Sigmoid colon (tissue), 7 donors: ENCODE measurements around the gene MSI1. TPM values are rescaled to one million over a fixed set of nuclear protein-coding genes. Genes with fewer than 3 reads are reported as not detected.

Source experiments
- DNase-seq: peaks from one replicate; pipeline ENCODE4 v3.0.0-alpha.2; 2019
- H3K27ac ChIP-seq, 4 donors: fragments of 200-600 bp; sonication (generic); one replicate each; pipeline ENCODE4 v1.5.1; 2016 to 2019; ENCODE audit warnings: mild to moderate bottlenecking in 1 of 4
- H3K27me3 ChIP-seq, 3 donors: fragments of 200-600 bp; sonication (generic); one replicate each; pipeline ENCODE4 v1.5.1; 2019; ENCODE audit warnings: mild to moderate bottlenecking in 1 of 3
- H3K36me3 ChIP-seq, 4 donors: fragments of 200-600 bp; sonication (generic); one replicate each; pipeline ENCODE4 v1.5.1; 2016 to 2019
- H3K4me1 ChIP-seq, 4 donors: fragments of 200-600 bp; sonication (generic); one replicate each; pipeline ENCODE4 v1.5.1; 2017 to 2019
- H3K4me3 ChIP-seq, 4 donors: fragments of 200-600 bp; sonication (generic); one replicate each; pipeline ENCODE4 v1.5.1; 2017 to 2019; ENCODE audit warnings: mild to moderate bottlenecking in 2 of 4, moderate library complexity in 1 of 4
- H3K9me3 ChIP-seq, 4 donors: fragments of 200-600 bp in 3 of 4; sonication (generic) in 3 of 4; one replicate each; pipeline versions ENCODE4 v1.5.1 to v1.6.1; 2013 to 2019
- EP300 ChIP-seq, 4 donors: sonication (generic); formaldehyde crosslinking; IDR thresholded peaks; one replicate each; pipeline ENCODE4 v1.6.1; 2017; ENCODE audit warnings: antibody characterized with exemption in 4 of 4
- POLR2A ChIP-seq, 2 donors: fragments of 450-650 bp; IDR thresholded peaks; one replicate each; pipeline ENCODE4 v1.6.1; 2016; ENCODE audit warnings: antibody characterized with exemption in 2 of 2, mild to moderate bottlenecking in 2 of 2, moderate library complexity in 2 of 2
- POLR2AphosphoS5 ChIP-seq, 4 donors: sonication (generic); formaldehyde crosslinking; IDR thresholded peaks; one replicate each; pipeline ENCODE4 v1.6.1; 2017; ENCODE audit warnings: antibody characterized with exemption in 4 of 4
- WGBS, 2 donors: extraction: QIAGEN DNeasy Blood & Tissue Kit; methylation state at CpG; one replicate each; pipeline ENCODE4 v1.1.7; 2013; 5-methylcytosine and 5-hydroxymethylcytosine counted together
- intact Hi-C: fragments of 100-400 bp; cut with DNase I; formaldehyde crosslinking; loops from one replicate; pipeline ENCODE4 v1.15.1; 2023
- polyA plus RNA-seq, 3 donors: library from polyadenylated mRNA; stranded (reverse); fragments of 200-250 nt; gene quantifications; one replicate each; pipeline ENCODE4 v1.2.3, GENCODE V29; 2013
- total RNA-seq, 4 donors: library from RNA; depleted of rRNA; stranded (reverse); fragments of >200 nt; gene quantifications; one replicate each; pipeline ENCODE4 v1.1.0, GENCODE V29; 2016
- TF ChIP-seq, protein P1 (sequence below), 4 experiments: fragments of 450-650 bp in 3 of 4; fragments of 200-600 bp in 1 of 4; IDR thresholded peaks; one replicate each; pipeline ENCODE4 v1.5.1; 2016 to 2019; ENCODE audit warnings: antibody characterized with exemption in 4 of 4, mild to moderate bottlenecking in 3 of 4, moderate library complexity in 2 of 4
- donor health status: healthy with polysubstance abuse.
- donor health status: Bipolar disorder and iron deficiency.
- donor health status: healthy.

The MSI1 gene
- total and polyA plus RNA-seq, 7 donors: 0.60 to 1.2 (median 0.91) TPM; not detected in 3

- TF ChIP-seq EP300 (IDR thresholded peaks at IDR 0.05) (no peak), POLR2A (IDR thresholded peaks at IDR 0.05) (no peak), POLR2AphosphoS5 (IDR thresholded peaks at IDR 0.05) (no peak)
- TF ChIP-seq, protein P1, sequence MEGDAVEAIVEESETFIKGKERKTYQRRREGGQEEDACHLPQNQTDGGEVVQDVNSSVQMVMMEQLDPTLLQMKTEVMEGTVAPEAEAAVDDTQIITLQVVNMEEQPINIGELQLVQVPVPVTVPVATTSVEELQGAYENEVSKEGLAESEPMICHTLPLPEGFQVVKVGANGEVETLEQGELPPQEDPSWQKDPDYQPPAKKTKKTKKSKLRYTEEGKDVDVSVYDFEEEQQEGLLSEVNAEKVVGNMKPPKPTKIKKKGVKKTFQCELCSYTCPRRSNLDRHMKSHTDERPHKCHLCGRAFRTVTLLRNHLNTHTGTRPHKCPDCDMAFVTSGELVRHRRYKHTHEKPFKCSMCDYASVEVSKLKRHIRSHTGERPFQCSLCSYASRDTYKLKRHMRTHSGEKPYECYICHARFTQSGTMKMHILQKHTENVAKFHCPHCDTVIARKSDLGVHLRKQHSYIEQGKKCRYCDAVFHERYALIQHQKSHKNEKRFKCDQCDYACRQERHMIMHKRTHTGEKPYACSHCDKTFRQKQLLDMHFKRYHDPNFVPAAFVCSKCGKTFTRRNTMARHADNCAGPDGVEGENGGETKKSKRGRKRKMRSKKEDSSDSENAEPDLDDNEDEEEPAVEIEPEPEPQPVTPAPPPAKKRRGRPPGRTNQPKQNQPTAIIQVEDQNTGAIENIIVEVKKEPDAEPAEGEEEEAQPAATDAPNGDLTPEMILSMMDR (IDR thresholded peaks at IDR 0.05): no peak
Observed at GRCh38 chr12:120343692-120344091, 25.3 kb downstream of the MSI1 start.

DNA sequence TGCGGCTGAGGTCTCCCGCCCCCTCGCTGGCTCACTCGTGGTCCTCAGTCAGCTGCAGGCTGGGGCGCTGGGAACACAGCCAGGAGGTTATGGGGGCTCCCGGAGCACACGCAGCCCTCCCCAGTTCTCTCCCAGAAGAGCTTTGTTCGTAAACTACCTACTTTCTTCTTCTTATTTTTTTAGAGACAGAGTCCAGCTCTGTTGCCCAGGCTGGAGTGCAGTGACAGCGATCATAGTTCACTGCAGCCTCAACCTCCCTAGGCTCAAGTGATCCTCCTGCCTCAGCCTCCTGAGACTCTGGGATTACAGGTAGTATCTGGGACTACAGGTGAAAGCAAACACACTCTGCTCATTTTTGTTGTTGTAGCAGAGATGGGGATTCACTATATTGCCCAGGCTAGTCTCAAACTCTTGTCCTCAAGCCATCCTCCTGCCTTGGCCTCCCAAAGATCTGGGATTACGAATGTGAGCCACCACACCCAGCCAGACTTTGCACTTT lies 25.9 kb downstream of the MSI1 start:
- Histone ChIP-seq H3K36me3 (no peaks in the 10 kb centered on the region), H3K9me3 (no peaks in the 10 kb centered on the region), H3K4me3 (no peak overlapping the region), H3K27ac (no peak overlapping the region), H3K4me1 (no peaks in the 10 kb centered on the region), H3K27me3 (peaks cover 0 to 7% (median 0%) of the 10 kb centered on the region in 3 donors)
- DNase-seq: no peak
- intact Hi-C loops: no loop called here
- WGBS, 2 donors: 71 to 76% methylated on average over 10 of the region's 10 CpGs
- no peak for TF ChIP-seq POLR2A (IDR thresholded peaks at IDR 0.05)
- no peak for TF ChIP-seq EP300 (IDR thresholded peaks at IDR 0.05)
- no peak for TF ChIP-seq POLR2AphosphoS5 (IDR thresholded peaks at IDR 0.05)
- TF ChIP-seq, protein P1 (IDR thresholded peaks at IDR 0.05): no peak

More at GRCh38 chr12:120343692-120344091, 25.3 kb downstream of the MSI1 start:
- no peak overlapping the region for H3K27ac ChIP-seq
- H3K9me3 ChIP-seq: no peaks in the 10 kb centered on the region
- 81 to 91% methylated on average over 8 of the region's 8 CpGs for WGBS, 2 donors
- no peaks in the 10 kb centered on the region for H3K36me3 ChIP-seq
- H3K4me3 ChIP-seq: no peak overlapping the region
- H3K4me1 ChIP-seq: no peaks in the 10 kb centered on the region
- peaks cover 0 to 7% (median 0%) of the 10 kb centered on the region in 3 donors for H3K27me3 ChIP-seq
- DNase-seq: no peak
- intact Hi-C loops: no loop called here

DNA sequence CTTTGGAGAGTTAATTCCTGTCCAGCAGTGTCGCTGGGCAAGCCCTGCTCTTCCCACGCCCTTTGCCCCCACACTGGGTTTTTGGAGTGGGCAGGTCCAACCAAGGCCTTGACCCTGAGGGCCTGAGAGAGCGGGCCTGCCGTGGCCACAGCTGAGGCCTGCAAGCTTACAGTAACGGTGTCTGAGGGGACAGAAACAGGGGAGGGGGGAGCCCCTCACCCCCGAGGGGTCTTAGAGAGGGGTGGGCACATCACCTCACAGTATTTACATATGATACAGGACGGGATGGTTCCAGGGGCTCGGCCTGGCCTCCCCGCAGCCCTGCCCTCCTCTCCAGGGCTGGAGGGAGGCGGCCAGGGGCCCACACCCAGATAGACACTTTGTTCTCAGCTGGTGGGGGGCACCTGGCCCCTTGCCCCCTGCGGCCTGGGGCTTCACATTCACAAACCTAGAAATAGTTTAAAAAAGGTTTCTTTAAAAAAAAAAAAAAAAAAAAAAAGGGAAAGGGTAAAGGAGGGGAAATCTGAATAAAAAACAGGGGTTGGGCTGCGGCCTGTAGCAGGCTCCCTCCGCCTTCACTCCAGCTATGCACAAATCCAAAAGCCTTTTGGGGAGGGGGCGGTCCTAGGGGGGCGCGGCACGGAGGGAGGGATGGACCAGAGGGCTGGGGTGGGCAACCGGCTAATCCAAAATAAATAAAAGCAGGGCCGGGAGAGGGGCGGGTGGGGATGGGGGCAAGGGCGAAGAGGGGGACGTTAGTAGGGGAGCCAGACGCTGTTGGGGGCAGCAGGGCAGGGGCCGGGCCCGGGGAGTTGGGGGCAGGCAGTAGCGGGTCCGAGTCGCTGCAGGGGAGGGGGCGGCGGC lies 26.6 kb downstream of the MSI1 start:
- intact Hi-C loops: no loop called here
- no peak for DNase-seq

DNA sequence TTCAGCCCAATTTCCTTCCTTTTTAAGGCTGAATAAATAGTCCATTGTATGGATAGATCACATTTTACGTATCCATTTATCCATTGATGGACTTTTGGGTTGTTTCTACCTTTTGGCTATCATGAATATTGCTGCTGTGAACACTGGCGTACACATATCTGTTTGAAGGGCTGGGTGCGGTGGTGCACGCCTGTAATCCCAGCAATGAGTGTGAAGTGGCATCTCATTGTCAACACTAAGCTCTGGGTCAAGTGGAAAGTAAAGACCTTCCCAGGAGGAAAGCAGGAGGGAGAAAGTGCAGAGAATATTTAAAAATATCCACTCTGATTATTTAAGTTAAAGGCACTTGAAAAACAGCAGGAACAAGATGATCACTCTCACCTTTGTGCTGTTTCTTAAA lies 29.7 kb downstream of the MSI1 start:
- Histone ChIP-seq H3K27ac (no peak overlapping the region), H3K9me3 (peaks cover 0 to 7% (median 0%) of the 10 kb centered on the region in 4 donors), H3K4me3 (no peak overlapping the region), H3K36me3 (no peaks in the 10 kb centered on the region), H3K27me3 (peaks cover 0 to 7% (median 0%) of the 10 kb centered on the region in 3 donors), H3K4me1 (no peaks in the 10 kb centered on the region)
- TF ChIP-seq POLR2A (IDR thresholded peaks at IDR 0.05) (no peak), POLR2AphosphoS5 (IDR thresholded peaks at IDR 0.05) (no peak), EP300 (IDR thresholded peaks at IDR 0.05) (no peak)
- TF ChIP-seq, protein P1 (IDR thresholded peaks at IDR 0.05): no peak
- DNase-seq: no peak
- intact Hi-C loops: no loop called here
- WGBS, 2 donors: 73 to 86% methylated on average over 4 of the region's 4 CpGs

More for the DNA sequence above, 26.6 kb downstream of the MSI1 start:
- Histone ChIP-seq H3K4me3 (no peak overlapping the region), H3K27ac (no peak overlapping the region), H3K9me3 (no peaks in the 10 kb centered on the region), H3K4me1 (no peaks in the 10 kb centered on the region), H3K27me3 (peaks cover 0 to 7% (median 0%) of the 10 kb centered on the region in 3 donors), H3K36me3 (no peaks in the 10 kb centered on the region)
- WGBS, 2 donors: 74 to 75% methylated on average over 30 of the region's 30 CpGs
- no peak for TF ChIP-seq POLR2AphosphoS5 (IDR thresholded peaks at IDR 0.05)
- no peak for TF ChIP-seq POLR2A (IDR thresholded peaks at IDR 0.05)
- TF ChIP-seq, protein P1 (IDR thresholded peaks at IDR 0.05): no peak
- no peak for TF ChIP-seq EP300 (IDR thresholded peaks at IDR 0.05)
